Measurements from ENCODE around the gene KCNIP1.
"Not testable (repeated sequence)": the region's sequence is repeated elsewhere in the genome, so short reads cannot be mapped to it uniquely, and the experiment has no call there.

KCNIP1 gene

GRCh38 chr5:170732685-170733084 is 228.9 kb downstream of the KCNIP1 start:
- DNase-seq = no peak

- DNase-seq = no peak
Observed at GRCh38 chr5:170736966-170737365, 233.1 kb downstream of the KCNIP1 start.

- no peak for DNase-seq
Observed at GRCh38 chr5:170737591-170737990, 233.8 kb downstream of the KCNIP1 start.

GRCh38 chr5:170738840-170739239 is 235.0 kb downstream of the KCNIP1 start:
- no peak for DNase-seq

GRCh38 chr5:170739446-170739845 is 235.6 kb downstream of the KCNIP1 start:
- DNase-seq = no peak

- no peak for DNase-seq
Observed at GRCh38 chr5:170740551-170741205, 236.9 kb downstream of the KCNIP1 start.

- no peak for DNase-seq
Observed at GRCh38 chr5:170741801-170742200, 238.0 kb downstream of the KCNIP1 start.

GRCh38 chr5:170743876-170744212 is 240.0 kb downstream of the KCNIP1 start:
- no peak for DNase-seq

- DNase-seq = no peak
Observed at GRCh38 chr5:170745481-170746071, 241.8 kb downstream of the KCNIP1 start.

GRCh38 chr5:170746075-170746960 is 242.5 kb downstream of the KCNIP1 start:
- DNase-seq = no peak

GRCh38 chr5:170746961-170747340 is 243.1 kb downstream of the KCNIP1 start:
- DNase-seq = no peak

- DNase-seq = no peak
Observed at GRCh38 chr5:170747357-170747756, 243.5 kb downstream of the KCNIP1 start.

GRCh38 chr5:170747851-170748250 is 244.0 kb downstream of the KCNIP1 start:
- no peak for DNase-seq

GRCh38 chr5:170748951-170749471 is 245.2 kb downstream of the KCNIP1 start:
- DNase-seq = no peak

GRCh38 chr5:170749911-170750431 is 246.2 kb downstream of the KCNIP1 start:
- DNase-seq = no peak

GRCh38 chr5:170750791-170751190 is 247.0 kb downstream of the KCNIP1 start:
- DNase-seq = no peak

GRCh38 chr5:170751631-170752030 is 247.8 kb downstream of the KCNIP1 start:
- DNase-seq = no peak

- no peak for DNase-seq
Observed at GRCh38 chr5:170752257-170753215, 248.7 kb downstream of the KCNIP1 start.

- no peak for DNase-seq
Observed at GRCh38 chr5:170753311-170753710, 249.5 kb downstream of the KCNIP1 start.

GRCh38 chr5:170754508-170754907 is 250.7 kb downstream of the KCNIP1 start:
- DNase-seq = not testable (repeated sequence)

GRCh38 chr5:170755679-170756456 is 252.0 kb downstream of the KCNIP1 start:
- DNase-seq = no peak
